UCSD-AML1 (cell line): Measurements from ENCODE around the gene ZNHIT2.

ENCODE experiments used
- DNase-seq: peaks from one replicate; lab custom pipeline; 2025; ENCODE audit not compliant: unreplicated experiment; lab: John Stamatoyannopoulos, UW

ZNHIT2 gene

GRCh38 chr11:65107078-65107477 lies 10.4 kb downstream of the ZNHIT2 start:
- no peak for DNase-seq

- no peak for DNase-seq
Measured at GRCh38 chr11:65104628-65105027, 12.9 kb downstream of the ZNHIT2 start.

- no peak for DNase-seq
Measured at GRCh38 chr11:65103476-65103875, 14.0 kb downstream of the ZNHIT2 start.

GRCh38 chr11:65102142-65103095 lies 15.1 kb downstream of the ZNHIT2 start:
- DNase-seq, result no peak

- no peak for DNase-seq
Measured at GRCh38 chr11:65100674-65101350, 16.7 kb downstream of the ZNHIT2 start.

GRCh38 chr11:65096926-65097325 lies 20.6 kb downstream of the ZNHIT2 start:
- DNase-seq, result no peak

- peak; percentile 84 for DNase-seq
Measured at GRCh38 chr11:65095974-65096806, 21.3 kb downstream of the ZNHIT2 start, which contains the start of gene VPS51. VPS51 (plus strand) TSS chr11:65096214; CDS start chr11:65096251, 37 bp downstream.

- no peak for DNase-seq
Measured at GRCh38 chr11:65095427-65095826, 22.1 kb downstream of the ZNHIT2 start.

- no peak for DNase-seq
Measured at GRCh38 chr11:65090628-65091027, 26.9 kb downstream of the ZNHIT2 start.

GRCh38 chr11:65089621-65090020 lies 27.9 kb downstream of the ZNHIT2 start:
- no peak for DNase-seq

GRCh38 chr11:65087827-65088226 lies 29.7 kb downstream of the ZNHIT2 start:
- no peak for DNase-seq

GRCh38 chr11:65087216-65087615 lies 30.3 kb downstream of the ZNHIT2 start:
- no peak for DNase-seq

- DNase-seq, result no peak
Measured at GRCh38 chr11:65086809-65087208, 30.7 kb downstream of the ZNHIT2 start.

- no peak for DNase-seq
Measured at GRCh38 chr11:65085446-65085845, 32.1 kb downstream of the ZNHIT2 start.

- DNase-seq, result no peak
Measured at GRCh38 chr11:65084598-65085375, 32.7 kb downstream of the ZNHIT2 start.

GRCh38 chr11:65083834-65084597 lies 33.5 kb downstream of the ZNHIT2 start, which contains the start of the genes CDCA5 and ZFPL1:
CDCA5 (minus strand) TSS chr11:65084040; CDS start chr11:65083978, 62 bp downstream.
ZFPL1 (plus strand) TSS chr11:65084222; CDS start chr11:65084699, 477 bp downstream.
- peak; percentile 95 for DNase-seq

GRCh38 chr11:65083134-65083833 lies 34.2 kb downstream of the ZNHIT2 start:
- DNase-seq, result no peak

GRCh38 chr11:65078786-65079342 lies 38.6 kb downstream of the ZNHIT2 start:
- DNase-seq, result no peak
